ENCODE data around the gene THRSP.

DNA sequence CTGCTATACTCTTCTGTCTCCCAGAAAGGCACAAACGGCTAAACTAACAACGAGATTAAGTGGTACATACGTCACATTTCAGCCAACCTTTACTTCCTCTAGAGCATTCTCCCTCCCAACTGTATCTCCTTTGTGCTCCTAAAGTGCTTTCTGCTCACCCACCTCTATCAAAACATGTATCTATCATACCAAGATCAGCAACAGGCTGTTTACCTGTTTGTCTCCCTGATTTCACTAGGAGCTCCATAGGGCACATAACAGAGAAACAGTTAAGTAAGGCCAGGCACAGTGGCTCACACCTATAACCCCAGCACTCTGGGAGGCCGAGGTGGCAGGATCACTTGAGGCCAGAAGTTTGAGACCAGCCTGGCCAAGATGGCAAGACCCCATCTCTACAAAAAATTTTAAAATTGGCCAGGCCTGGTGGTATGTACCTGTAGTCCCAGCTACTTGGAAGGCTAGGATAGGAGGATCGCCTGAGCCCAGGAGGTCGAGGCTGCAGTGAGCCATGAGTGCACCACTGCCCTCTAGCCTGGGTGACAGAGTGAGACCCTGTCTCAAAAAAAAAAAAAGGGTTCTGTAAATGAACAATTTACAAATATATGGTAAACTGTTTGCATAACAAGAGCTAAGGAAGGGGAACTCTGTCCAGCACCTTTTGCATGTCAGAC is 13.2 kb downstream of the THRSP start:
- TF ChIP-seq POLR2A (IDR thresholded peaks at IDR 0.05; ENCODE audit: low read depth, low read length) (no peak), RAD21 (IDR thresholded peaks at IDR 0.05; ENCODE audit: low read length) (no peak), BHLHE40 (IDR thresholded peaks at IDR 0.05; ENCODE audit: low read depth, low read length) (no peak)
- TF ChIP-seq, protein P1, sequence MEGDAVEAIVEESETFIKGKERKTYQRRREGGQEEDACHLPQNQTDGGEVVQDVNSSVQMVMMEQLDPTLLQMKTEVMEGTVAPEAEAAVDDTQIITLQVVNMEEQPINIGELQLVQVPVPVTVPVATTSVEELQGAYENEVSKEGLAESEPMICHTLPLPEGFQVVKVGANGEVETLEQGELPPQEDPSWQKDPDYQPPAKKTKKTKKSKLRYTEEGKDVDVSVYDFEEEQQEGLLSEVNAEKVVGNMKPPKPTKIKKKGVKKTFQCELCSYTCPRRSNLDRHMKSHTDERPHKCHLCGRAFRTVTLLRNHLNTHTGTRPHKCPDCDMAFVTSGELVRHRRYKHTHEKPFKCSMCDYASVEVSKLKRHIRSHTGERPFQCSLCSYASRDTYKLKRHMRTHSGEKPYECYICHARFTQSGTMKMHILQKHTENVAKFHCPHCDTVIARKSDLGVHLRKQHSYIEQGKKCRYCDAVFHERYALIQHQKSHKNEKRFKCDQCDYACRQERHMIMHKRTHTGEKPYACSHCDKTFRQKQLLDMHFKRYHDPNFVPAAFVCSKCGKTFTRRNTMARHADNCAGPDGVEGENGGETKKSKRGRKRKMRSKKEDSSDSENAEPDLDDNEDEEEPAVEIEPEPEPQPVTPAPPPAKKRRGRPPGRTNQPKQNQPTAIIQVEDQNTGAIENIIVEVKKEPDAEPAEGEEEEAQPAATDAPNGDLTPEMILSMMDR (conservative IDR thresholded peaks at IDR 0.05; ENCODE audit: low read depth, low read length), result no peak

Measured in IMR-90 (cell line).